ENCODE results near the gene DNPEP. TPM values are rescaled to one million over a fixed set of nuclear protein-coding genes. Genes with fewer than 3 reads are reported as not detected.

DNPEP gene
- total and polyA plus RNA-seq, 2 donors (not counting 3 experiments of a cell fraction or from before 2014, with no cell fraction given): 40.4 to 77.5 TPM

DNA sequence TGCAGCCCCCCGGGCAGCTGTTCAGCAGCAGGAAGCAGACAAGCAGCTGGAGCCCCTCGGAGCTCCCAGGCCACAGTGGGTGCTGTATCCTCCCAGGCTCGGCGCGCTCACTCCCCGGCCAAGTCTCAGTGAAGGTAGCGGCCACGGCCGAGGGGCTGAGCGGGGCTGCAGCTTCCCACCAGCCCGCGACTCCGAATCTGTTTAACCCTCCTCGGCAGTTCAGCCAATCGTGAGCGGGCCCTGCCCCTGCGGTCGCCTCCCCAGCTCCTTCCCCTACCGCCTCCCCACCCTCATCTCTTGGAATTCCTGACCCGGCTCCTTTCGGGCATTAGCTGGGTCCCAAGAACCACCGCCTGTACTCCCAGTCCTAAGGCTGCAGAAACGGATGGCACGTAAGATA lies 55.2 kb downstream of the DNPEP start, which contains the start of gene RESP18:
RESP18 (minus strand) TSS at position 203 of the 400 bp plus-strand sequence.
- POLR2A ChIA-PET: no interaction called here
- H2AFZ ChIP-seq (ENCODE audit: low read depth, low read length): no peak within 1 kb of the TSS
- no TSS peak for BruUV-seq (replicated peaks)
- no peaks in the 10 kb centered on the region for H4K20me1 ChIP-seq (replicated peaks; ENCODE audit: control insufficient read depth, extremely low read depth, insufficient read depth, low read length)
- no peaks in the 10 kb centered on the region for H3K4me1 ChIP-seq (ENCODE audit: control insufficient read depth, extremely low read depth, insufficient read depth, low read length)
- peaks cover 18 to 25% of the 10 kb centered on the region in 2 experiments for H3K27me3 ChIP-seq (ENCODE audit: control insufficient read depth in 2 of 2, insufficient read depth in 2 of 2, low read length in 2 of 2)
- dilution Hi-C loops (cut with MboI; ENCODE audit: extremely low pct_ligation_motif_present, low sequenced_read_pairs): no loop called here
- H3K4me3 ChIP-seq (replicated peaks in 1 of 3; ENCODE audit: insufficient read depth in 1 of 3, low read depth in 1 of 3, low read length in 3 of 3): no peak within 1 kb of the TSS
- CTCF ChIA-PET: interaction anchor here (0.8 kb wide), 1 partner anchor 20 kb away, joined by 3 read pairs; no protein-coding TSS in a partner anchor
- H3K27ac ChIP-seq (ENCODE audit: insufficient read depth, low read depth, low read length): no peak within 1 kb of the TSS
- intact Hi-C loops (cut with micrococcal nuclease): no loop called here
- no peaks in the 10 kb centered on the region for H3K9me1 ChIP-seq (replicated peaks; ENCODE audit: control insufficient read depth, extremely low read depth, insufficient read depth, low read length)
- H3K9me3 ChIP-seq (replicated peaks; ENCODE audit: control insufficient read depth, insufficient read depth, low read length): no peaks in the 10 kb centered on the region
- DNase-seq (ENCODE audit: low read depth, low spot score): no peak
- FAIRE-seq: no peak
- no peak within 1 kb of the TSS for H3K4me2 ChIP-seq (ENCODE audit: insufficient read depth, low read length)
- H3K36me3 ChIP-seq (ENCODE audit: control insufficient read depth in 2 of 2, extremely low read depth in 1 of 2, insufficient read depth in 2 of 2, low read length in 2 of 2): no peaks in the 10 kb centered on the region
- TF ChIP-seq EZH2 (IDR thresholded peaks at IDR 0.05; ENCODE audit: borderline replicate concordance, low read depth, low read length, severe bottlenecking) (no peak), FOS (IDR thresholded peaks at IDR 0.05; ENCODE audit: borderline replicate concordance, insufficient read depth, low read length) (no peak), POLR2A (IDR thresholded peaks at IDR 0.05; ENCODE audit: low read depth, low read length) (no peak), GATA2 (IDR thresholded peaks at IDR 0.05; ENCODE audit: insufficient read depth, insufficient read length, low read depth, low read length) (no peak), MYC (IDR thresholded peaks at IDR 0.05; ENCODE audit: low read depth, low read length) (no peak), JUN (IDR thresholded peaks at IDR 0.05; ENCODE audit: borderline replicate concordance, insufficient read depth, insufficient read length, low read depth) (no peak), POLR2AphosphoS5 (IDR thresholded peaks at IDR 0.05; ENCODE audit: insufficient read depth, low read depth, low read length) (no peak)
- TF ChIP-seq, protein P1, sequence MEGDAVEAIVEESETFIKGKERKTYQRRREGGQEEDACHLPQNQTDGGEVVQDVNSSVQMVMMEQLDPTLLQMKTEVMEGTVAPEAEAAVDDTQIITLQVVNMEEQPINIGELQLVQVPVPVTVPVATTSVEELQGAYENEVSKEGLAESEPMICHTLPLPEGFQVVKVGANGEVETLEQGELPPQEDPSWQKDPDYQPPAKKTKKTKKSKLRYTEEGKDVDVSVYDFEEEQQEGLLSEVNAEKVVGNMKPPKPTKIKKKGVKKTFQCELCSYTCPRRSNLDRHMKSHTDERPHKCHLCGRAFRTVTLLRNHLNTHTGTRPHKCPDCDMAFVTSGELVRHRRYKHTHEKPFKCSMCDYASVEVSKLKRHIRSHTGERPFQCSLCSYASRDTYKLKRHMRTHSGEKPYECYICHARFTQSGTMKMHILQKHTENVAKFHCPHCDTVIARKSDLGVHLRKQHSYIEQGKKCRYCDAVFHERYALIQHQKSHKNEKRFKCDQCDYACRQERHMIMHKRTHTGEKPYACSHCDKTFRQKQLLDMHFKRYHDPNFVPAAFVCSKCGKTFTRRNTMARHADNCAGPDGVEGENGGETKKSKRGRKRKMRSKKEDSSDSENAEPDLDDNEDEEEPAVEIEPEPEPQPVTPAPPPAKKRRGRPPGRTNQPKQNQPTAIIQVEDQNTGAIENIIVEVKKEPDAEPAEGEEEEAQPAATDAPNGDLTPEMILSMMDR (IDR thresholded peaks at IDR 0.05; ENCODE audit: extremely low read depth in 1 of 2, insufficient read depth in 1 of 2, low read depth in 1 of 2, low read length in 2 of 2): no peak
- TF ChIP-seq, protein P2, sequence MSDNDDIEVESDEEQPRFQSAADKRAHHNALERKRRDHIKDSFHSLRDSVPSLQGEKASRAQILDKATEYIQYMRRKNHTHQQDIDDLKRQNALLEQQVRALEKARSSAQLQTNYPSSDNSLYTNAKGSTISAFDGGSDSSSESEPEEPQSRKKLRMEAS (IDR thresholded peaks at IDR 0.05; ENCODE audit: insufficient read depth, insufficient read length): no peak
- no peaks in the 10 kb centered on the region for H3K79me2 ChIP-seq (ENCODE audit: control insufficient read depth, insufficient read depth, low read length)
- H3K9ac ChIP-seq (replicated peaks; ENCODE audit: extremely low read depth, insufficient read depth, low read length): no peak within 1 kb of the TSS
